Neural cell (in vitro differentiated cells): ENCODE results near the gene RAB3A.

Experiments
- CTCF ChIP-seq: fragments of 450-650 bp; IDR thresholded peaks from 2 replicates; pipeline ENCODE4 v1.5.1; 2014; ENCODE audit warnings: antibody characterized with exemption, mild to moderate bottlenecking, moderate library complexity; ENCODE audit not compliant: poor library complexity, severe bottlenecking
- REST ChIP-seq: IDR thresholded peaks from 2 replicates; pipeline ENCODE4 v1.6.1; 2012; ENCODE audit warnings: borderline replicate concordance
- SMC3 ChIP-seq: fragments of 450-650 bp; conservative IDR thresholded peaks from 2 replicates; pipeline ENCODE4 v1.6.1; 2014; ENCODE audit warnings: antibody characterized with exemption, mild to moderate bottlenecking, moderate library complexity; ENCODE audit not compliant: poor library complexity

DNA sequence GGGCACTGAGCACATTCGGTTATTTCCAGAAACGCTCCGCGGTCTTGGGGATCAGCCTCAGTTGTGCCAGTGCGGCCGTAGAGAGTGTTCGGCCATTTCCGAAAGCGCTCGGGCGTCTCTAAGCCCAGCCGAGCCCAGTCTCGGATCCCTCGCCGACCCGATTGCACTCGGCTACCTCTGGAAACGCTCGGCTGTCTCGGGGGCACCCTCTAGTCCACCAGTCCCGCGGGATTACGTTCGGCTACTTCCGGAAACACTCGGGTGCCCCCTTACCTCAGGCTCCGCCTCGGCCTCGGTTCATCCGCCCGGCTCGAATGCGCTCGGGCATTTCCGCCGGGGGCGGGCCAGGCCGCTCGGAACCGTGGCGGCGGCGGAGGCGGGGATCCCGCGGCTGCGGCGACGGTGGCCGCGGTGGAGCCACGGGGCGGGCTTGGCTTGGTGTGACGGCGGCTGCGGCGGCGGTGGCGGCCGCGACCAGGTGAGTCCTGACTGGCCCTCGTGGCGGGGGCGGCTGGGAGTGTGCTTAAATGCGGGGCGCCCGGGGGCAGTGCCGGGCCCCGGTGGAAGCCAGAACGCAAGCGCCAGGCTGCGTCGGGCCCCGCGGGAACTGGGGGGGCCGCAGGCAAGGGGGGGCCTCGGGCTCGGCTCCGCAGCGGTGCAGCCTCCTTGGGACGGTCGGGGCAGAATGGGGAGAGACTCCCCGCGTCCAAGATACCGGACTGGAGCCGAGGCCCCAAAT lies 50.9 kb downstream of the RAB3A start, which contains the start of gene PIK3R2:
- no peak for TF ChIP-seq CTCF
- peak; percentile 11 for TF ChIP-seq REST
- TF ChIP-seq SMC3 = peak; percentile 5
